Activated CD4-positive, alpha-beta T cell treated with anti-CD3 and anti-CD28 coated beads, Interleukin-2, amount 10 ng/mL, durations not matched to agents 24 days and 14 days (primary cell): Measurements from ENCODE around the gene IMPA2. TPM values are rescaled to one million over a fixed set of nuclear protein-coding genes. Genes with fewer than 3 reads are reported as not detected.
"Not testable (repeated sequence)": the region's sequence is repeated elsewhere in the genome, so short reads cannot be mapped to it uniquely, and the experiment has no call there.

Experiments used
- DNase-seq: peaks from one replicate; pipeline ENCODE4 v3.0.0; 2022
- H3K27ac Mint-ChIP-seq: one replicate; pipeline ENCODE4 v1.8.0; 2022; ENCODE audit warnings: mild to moderate bottlenecking, mixed read lengths
- H3K27me3 Mint-ChIP-seq: one replicate; pipeline ENCODE4 v1.8.0; 2022; ENCODE audit warnings: mixed read lengths
- H3K36me3 Mint-ChIP-seq: one replicate; pipeline ENCODE4 v1.8.0; 2022; ENCODE audit warnings: low read depth, mild to moderate bottlenecking, mixed read lengths
- H3K4me1 Mint-ChIP-seq: one replicate; pipeline ENCODE4 v1.8.0; 2021; ENCODE audit warnings: mixed read lengths
- H3K4me3 Mint-ChIP-seq: one replicate; pipeline ENCODE4 v1.8.0; 2022; ENCODE audit warnings: mild to moderate bottlenecking, moderate library complexity, mixed read lengths
- H3K9me3 Mint-ChIP-seq: one replicate; pipeline ENCODE4 v1.8.0; 2021; ENCODE audit warnings: mixed read lengths
- intact Hi-C: fragments of 100-400 bp; cut with micrococcal nuclease; formaldehyde crosslinking; loops from one replicate; pipeline ENCODE4 v1.15.1; 2023
- total RNA-seq: library from RNA; stranded (reverse); gene quantifications from 2 replicates; pipeline ENCODE4 v1.2.3, GENCODE V29; 2022

IMPA2 gene
- total RNA-seq, 1 donor from 2014 or later = 18.8 TPM

- intact Hi-C loops = no loop called here
- Mint-ChIP-seq H3K27me3 (no peaks in the 10 kb centered on the region), H3K9me3 (peaks cover 5% of the 10 kb centered on the region)
Measured at GRCh38 chr18:11953113-11953512, 28.2 kb upstream of the IMPA2 start.

GRCh38 chr18:11955239-11956029 lies 25.9 kb upstream of the IMPA2 start:
- H3K4me1 Mint-ChIP-seq = peaks cover 5% of the 10 kb centered on the region
- no peak for DNase-seq
- no peak overlapping the region for H3K4me3 Mint-ChIP-seq
- no peak overlapping the region for H3K27ac Mint-ChIP-seq
- intact Hi-C loops = no loop called here
- no peaks in the 10 kb centered on the region for H3K27me3 Mint-ChIP-seq
- peaks cover 5% of the 10 kb centered on the region for H3K9me3 Mint-ChIP-seq
- no peaks in the 10 kb centered on the region for H3K36me3 Mint-ChIP-seq

More at GRCh38 chr18:11953113-11953512, 28.2 kb upstream of the IMPA2 start:
- no peaks in the 10 kb centered on the region for H3K36me3 Mint-ChIP-seq
- no peak overlapping the region for H3K27ac Mint-ChIP-seq
- H3K4me1 Mint-ChIP-seq = peaks cover 5% of the 10 kb centered on the region
- no peak overlapping the region for H3K4me3 Mint-ChIP-seq
- no peak for DNase-seq

GRCh38 chr18:11956371-11957308 lies 24.7 kb upstream of the IMPA2 start:
- H3K9me3 Mint-ChIP-seq = peaks cover 5% of the 10 kb centered on the region
- DNase-seq = no peak
- intact Hi-C loops = no loop called here
- no peak overlapping the region for H3K27ac Mint-ChIP-seq
- H3K4me3 Mint-ChIP-seq = no peak overlapping the region
- H3K4me1 Mint-ChIP-seq = peaks cover 5% of the 10 kb centered on the region
- H3K27me3 Mint-ChIP-seq = no peaks in the 10 kb centered on the region
- no peaks in the 10 kb centered on the region for H3K36me3 Mint-ChIP-seq

GRCh38 chr18:11957636-11958035 lies 23.7 kb upstream of the IMPA2 start:
- intact Hi-C loops = no loop called here
- Mint-ChIP-seq H3K4me3 (no peak overlapping the region), H3K27ac (no peak overlapping the region), H3K9me3 (peaks cover 5% of the 10 kb centered on the region), H3K36me3 (no peaks in the 10 kb centered on the region), H3K4me1 (peaks cover 5% of the 10 kb centered on the region), H3K27me3 (peaks cover under 1% of the 10 kb centered on the region)
- DNase-seq = no peak

GRCh38 chr18:11959651-11960050 lies 21.7 kb upstream of the IMPA2 start:
- H3K4me3 Mint-ChIP-seq, intact Hi-C loops, H3K36me3 Mint-ChIP-seq, H3K9me3 Mint-ChIP-seq, H3K4me1 Mint-ChIP-seq, H3K27me3 Mint-ChIP-seq, DNase-seq, H3K27ac Mint-ChIP-seq: not testable (repeated sequence)

- Mint-ChIP-seq H3K9me3 (peaks cover 5% of the 10 kb centered on the region), H3K4me3 (no peak overlapping the region), H3K27ac (no peak overlapping the region), H3K36me3 (no peaks in the 10 kb centered on the region), H3K27me3 (peaks cover 3% of the 10 kb centered on the region), H3K4me1 (no peaks in the 10 kb centered on the region)
- no peak for DNase-seq
- intact Hi-C loops = no loop called here
Measured at GRCh38 chr18:11960743-11961380, 20.4 kb upstream of the IMPA2 start.

GRCh38 chr18:11962597-11962996 lies 18.7 kb upstream of the IMPA2 start:
- peaks cover 2% of the 10 kb centered on the region for H3K9me3 Mint-ChIP-seq
- H3K4me1 Mint-ChIP-seq = no peaks in the 10 kb centered on the region
- DNase-seq = no peak
- H3K4me3 Mint-ChIP-seq = no peak overlapping the region
- no peak overlapping the region for H3K27ac Mint-ChIP-seq
- intact Hi-C loops = no loop called here
- peaks cover 3% of the 10 kb centered on the region for H3K27me3 Mint-ChIP-seq
- H3K36me3 Mint-ChIP-seq = no peaks in the 10 kb centered on the region

GRCh38 chr18:11963991-11964484 lies 17.3 kb upstream of the IMPA2 start:
- Mint-ChIP-seq H3K36me3 (no peaks in the 10 kb centered on the region), H3K27ac (no peak overlapping the region), H3K4me1 (no peaks in the 10 kb centered on the region), H3K4me3 (no peak overlapping the region), H3K9me3 (no peaks in the 10 kb centered on the region), H3K27me3 (peaks cover 3% of the 10 kb centered on the region)
- intact Hi-C loops = no loop called here
- DNase-seq = no peak

- Mint-ChIP-seq H3K27ac (no peak overlapping the region), H3K9me3 (no peaks in the 10 kb centered on the region), H3K4me1 (peaks cover 2% of the 10 kb centered on the region), H3K36me3 (no peaks in the 10 kb centered on the region), H3K4me3 (no peak overlapping the region), H3K27me3 (peaks cover 2% of the 10 kb centered on the region)
- no peak for DNase-seq
- intact Hi-C loops = no loop called here
Measured at GRCh38 chr18:11969904-11970835, 11.1 kb upstream of the IMPA2 start.

- DNase-seq, intact Hi-C loops, H3K4me1 Mint-ChIP-seq, H3K27me3 Mint-ChIP-seq, H3K4me3 Mint-ChIP-seq, H3K27ac Mint-ChIP-seq, H3K36me3 Mint-ChIP-seq, H3K9me3 Mint-ChIP-seq: not testable (repeated sequence)
Measured at GRCh38 chr18:11970836-11971226, 10.5 kb upstream of the IMPA2 start.

- peaks cover 2% of the 10 kb centered on the region for H3K4me1 Mint-ChIP-seq
- no peaks in the 10 kb centered on the region for H3K9me3 Mint-ChIP-seq
Measured at GRCh38 chr18:11972371-11973174, 8.7 kb upstream of the IMPA2 start.

GRCh38 chr18:11974741-11975325 lies 6.5 kb upstream of the IMPA2 start:
- Mint-ChIP-seq H3K4me3 (no peak overlapping the region), H3K4me1 (peaks cover 4% of the 10 kb centered on the region), H3K9me3 (no peaks in the 10 kb centered on the region), H3K27me3 (peaks cover 3% of the 10 kb centered on the region), H3K36me3 (no peaks in the 10 kb centered on the region), H3K27ac (no peak overlapping the region)
- intact Hi-C loops = no loop called here
- DNase-seq = no peak

More at GRCh38 chr18:11972371-11973174, 8.7 kb upstream of the IMPA2 start:
- no peak for DNase-seq
- intact Hi-C loops = no loop called here
- Mint-ChIP-seq H3K27ac (no peak overlapping the region), H3K36me3 (no peaks in the 10 kb centered on the region), H3K27me3 (peaks cover 2% of the 10 kb centered on the region), H3K4me3 (no peak overlapping the region)
